Measurements from ENCODE around the gene GLT1D1. TPM values are rescaled to one million over a fixed set of nuclear protein-coding genes. Genes with fewer than 3 reads are reported as not detected.

The GLT1D1 gene
- total and polyA plus RNA-seq, 2 experiments from 2014 or later = 1.4 to 4.4 TPM

- H3K9me3 Mint-ChIP-seq = peaks cover 81% of the 10 kb centered on the region
- H3K36me3 ChIP-seq (ENCODE audit: insufficient read depth) = peaks cover 9% of the 10 kb centered on the region; the same call in 1 of the 2 replicates
- no peak overlapping the region for H3K27ac Mint-ChIP-seq
Measured at GRCh38 chr12:128808651-128809050, 44.6 kb upstream of the GLT1D1 start.

GRCh38 chr12:128810182-128811127 lies 42.8 kb upstream of the GLT1D1 start:
- Histone ChIP-seq H2AFZ (no peak overlapping the region), H3K4me3 (no peak overlapping the region), H3K4me1 (ENCODE audit: insufficient read depth) (0 out of 2 replicates have a peak, but pooled peaks cover 5% of the 10 kb centered on the region), H3K4me2 (no peak overlapping the region), H3K27ac (ENCODE audit: low read depth) (no peak overlapping the region), H3K36me3 (ENCODE audit: insufficient read depth) (peaks cover 9% of the 10 kb centered on the region; the same call in 1 of the 2 replicates), H3F3A (replicated peaks; ENCODE audit: low read depth) (no peaks in the 10 kb centered on the region), H3K9me2 (ENCODE audit: insufficient read depth) (no peaks in the 10 kb centered on the region), H4K20me1 (replicated peaks; ENCODE audit: insufficient read depth) (peaks cover 4% of the 10 kb centered on the region; the same call in 1 of the 2 replicates), H3K79me2 (replicated peaks; ENCODE audit: insufficient read depth) (peaks cover 57% of the 10 kb centered on the region), H3K27me3 (ENCODE audit: insufficient read depth) (no peaks in the 10 kb centered on the region)
- H3K9me3 Mint-ChIP-seq = peaks cover 86% of the 10 kb centered on the region
- H3K27ac Mint-ChIP-seq = no peak overlapping the region
- DNase-seq (ENCODE audit: low spot score) (no peak), ATAC-seq (no peak; the same call in 2 of the 3 replicates)
- H3K4me3 Mint-ChIP-seq = no peak overlapping the region
- H3K4me1 Mint-ChIP-seq = peaks cover 8% of the 10 kb centered on the region
- peaks cover 55% of the 10 kb centered on the region for H3K36me3 Mint-ChIP-seq (ENCODE audit: low read depth)
- no peaks in the 10 kb centered on the region for H3K27me3 Mint-ChIP-seq (ENCODE audit: insufficient read depth, low read depth, poor library complexity)
- TF ChIP-seq REST (IDR thresholded peaks at IDR 0.05; ENCODE audit: unreplicated experiment) (no peak), ZNF114 (CRISPR knock-in tag; IDR thresholded peaks at IDR 0.05) (no peak), ZNF331 (CRISPR knock-in tag; IDR thresholded peaks at IDR 0.05; ENCODE audit: low read depth) (no peak), ETS1 (IDR thresholded peaks at IDR 0.05) (no peak), CTCF (conservative IDR thresholded peaks at IDR 0.05; ENCODE audit: low read depth in 2 of 2) (no peak), CREB1 (CRISPR knock-in tag; IDR thresholded peaks at IDR 0.05; ENCODE audit: low read depth) (no peak), NANOG (IDR thresholded peaks at IDR 0.05; ENCODE audit: borderline replicate concordance) (no peak)

More at GRCh38 chr12:128808651-128809050, 44.6 kb upstream of the GLT1D1 start:
- peaks cover 59% of the 10 kb centered on the region for H3K79me2 ChIP-seq (replicated peaks; ENCODE audit: insufficient read depth)
- no peaks in the 10 kb centered on the region for H3F3A ChIP-seq (replicated peaks; ENCODE audit: low read depth)
- peaks cover 4% of the 10 kb centered on the region; the same call in 1 of the 2 replicates for H4K20me1 ChIP-seq (replicated peaks; ENCODE audit: insufficient read depth)
- H2AFZ ChIP-seq = no peak overlapping the region
- peaks cover 8% of the 10 kb centered on the region for H3K4me1 Mint-ChIP-seq
- H3K4me3 ChIP-seq = no peak overlapping the region
- H3K4me1 ChIP-seq (ENCODE audit: insufficient read depth) = 0 out of 2 replicates have a peak, but pooled peaks cover 5% of the 10 kb centered on the region
- peaks cover 48% of the 10 kb centered on the region for H3K36me3 Mint-ChIP-seq (ENCODE audit: low read depth)
- H3K27ac ChIP-seq (ENCODE audit: low read depth) = no peak overlapping the region
- H3K9me2 ChIP-seq (ENCODE audit: insufficient read depth) = no peaks in the 10 kb centered on the region
- DNase-seq (ENCODE audit: low spot score) (no peak), ATAC-seq (no peak)
- H3K4me3 Mint-ChIP-seq = no peak overlapping the region
- no peak overlapping the region for H3K4me2 ChIP-seq
- H3K27me3 Mint-ChIP-seq (ENCODE audit: insufficient read depth, low read depth, poor library complexity) = no peaks in the 10 kb centered on the region
- H3K27me3 ChIP-seq (ENCODE audit: insufficient read depth) = no peaks in the 10 kb centered on the region
- TF ChIP-seq EZH2phosphoT487 (IDR thresholded peaks at IDR 0.05; ENCODE audit: unreplicated experiment) (no peak), NANOG (IDR thresholded peaks at IDR 0.05; ENCODE audit: borderline replicate concordance) (no peak)
